Right lobe of liver (tissue), 6 donors: ENCODE results near the gene GALNT12. TPM values are rescaled to one million over a fixed set of nuclear protein-coding genes. Genes with fewer than 3 reads are reported as not detected.

Experiments
- ATAC-seq, 4 donors: fragments of 200-7000 bp; cut with Tn5 transposase; one replicate each; pipeline ENCODE4 v1.9.1; 2020; ENCODE audit warnings: mild to moderate bottlenecking in 4 of 4, moderate library complexity in 4 of 4
- DNase-seq, 3 donors: peaks; one replicate each; pipeline ENCODE4 v3.0.0-alpha.2; 2020
- H3K27ac ChIP-seq, 3 donors: fragments of 200-600 bp; one replicate each; pipeline ENCODE4 v1.8.0; 2022
- H3K27me3 ChIP-seq, 2 donors: fragments of 200-600 bp; one replicate each; pipeline ENCODE4 v1.8.0; 2022
- H3K36me3 ChIP-seq, 4 donors: fragments of 200-600 bp; sonication (generic) in 1 of 4; one replicate each; pipeline versions ENCODE4 v1.5.1 to v1.8.0; 2017 to 2022; ENCODE audit warnings: control low read depth in 1 of 4
- H3K4me1 ChIP-seq, 4 donors: fragments of 200-600 bp; sonication (generic) in 1 of 4; one replicate each; pipeline versions ENCODE4 v1.5.1 to v1.8.0; 2017 to 2022; ENCODE audit warnings: control low read depth in 1 of 4
- H3K4me3 ChIP-seq, 3 donors: fragments of 200-600 bp; one replicate each; pipeline ENCODE4 v1.8.0; 2022
- H3K9me3 ChIP-seq, 4 donors: fragments of 200-600 bp; sonication (generic) in 1 of 4; one replicate each; pipeline versions ENCODE4 v1.5.1 to v1.8.0; 2017 to 2022; ENCODE audit warnings: control low read depth in 1 of 4
- POLR2A ChIP-seq: fragments of 450-650 bp; IDR thresholded peaks from one replicate; pipeline ENCODE4 v1.6.1; 2017; ENCODE audit warnings: antibody characterized with exemption, mild to moderate bottlenecking
- WGBS: methylation state at CpG from one replicate; pipeline ENCODE4 v1.1.6; 2018; ENCODE audit warnings: low coverage, low lambda C conversion rate; ENCODE audit not compliant: insufficient coverage; ENCODE audit errors: missing lambda C conversion rate; 5-methylcytosine and 5-hydroxymethylcytosine counted together
- intact Hi-C, 2 donors: fragments of 100-400 bp; cut with DNase I; formaldehyde crosslinking; loops; one replicate each; pipeline versions ENCODE4 v1.11.2 to v1.14.1; 2022
- total RNA-seq, 6 experiments: library from RNA; depleted of rRNA in 2 of 6; stranded (reverse); fragments of >200 nt in 2 of 6; fragmentation: NEBNext Ultra II Directional in 3 of 6; extraction: Animal tissue kit (Norgen Biotek cat#: 25700) in 3 of 6; gene quantifications; one replicate each; pipeline versions ENCODE4 v1.1.0 to v1.2.4, GENCODE V29; 2016 to 2023
- TF ChIP-seq, protein P1 (sequence below), 4 donors: fragments of 200-600 bp in 3 of 4; fragments of 450-650 bp in 1 of 4; IDR thresholded peaks; one replicate each; pipeline versions ENCODE4 v1.5.1 to v1.8.0; 2016 to 2022; ENCODE audit warnings: antibody characterized with exemption in 4 of 4, mild to moderate bottlenecking in 2 of 4
- donor health status: DM: no; HTN: yes; CAD: no.
- donor health status: DM: no; HTN: no; CAD: no.
- donor health status: DM: no; HTN: no; CAD: no.
- donor health status: DM: no; HTN: yes; CAD: no.
- donor health status: DM: no; HTN: yes; CAD: no.

Gene GALNT12
- total RNA-seq, 6 experiments from 2014 or later, result 0.06 to 1.1 (median 0.30) TPM; not detected in 1

- 69% methylated on average over 7 of the region's 12 CpGs for WGBS
- intact Hi-C loops, result no loop called here
Observed at GRCh38 chr9:98795295-98795955, 12.0 kb upstream of the GALNT12 start.

GRCh38 chr9:98795970-98796363 is 11.5 kb upstream of the GALNT12 start:
- intact Hi-C loops, result no loop called here
- TF ChIP-seq POLR2A, result no peak
- TF ChIP-seq, protein P1, sequence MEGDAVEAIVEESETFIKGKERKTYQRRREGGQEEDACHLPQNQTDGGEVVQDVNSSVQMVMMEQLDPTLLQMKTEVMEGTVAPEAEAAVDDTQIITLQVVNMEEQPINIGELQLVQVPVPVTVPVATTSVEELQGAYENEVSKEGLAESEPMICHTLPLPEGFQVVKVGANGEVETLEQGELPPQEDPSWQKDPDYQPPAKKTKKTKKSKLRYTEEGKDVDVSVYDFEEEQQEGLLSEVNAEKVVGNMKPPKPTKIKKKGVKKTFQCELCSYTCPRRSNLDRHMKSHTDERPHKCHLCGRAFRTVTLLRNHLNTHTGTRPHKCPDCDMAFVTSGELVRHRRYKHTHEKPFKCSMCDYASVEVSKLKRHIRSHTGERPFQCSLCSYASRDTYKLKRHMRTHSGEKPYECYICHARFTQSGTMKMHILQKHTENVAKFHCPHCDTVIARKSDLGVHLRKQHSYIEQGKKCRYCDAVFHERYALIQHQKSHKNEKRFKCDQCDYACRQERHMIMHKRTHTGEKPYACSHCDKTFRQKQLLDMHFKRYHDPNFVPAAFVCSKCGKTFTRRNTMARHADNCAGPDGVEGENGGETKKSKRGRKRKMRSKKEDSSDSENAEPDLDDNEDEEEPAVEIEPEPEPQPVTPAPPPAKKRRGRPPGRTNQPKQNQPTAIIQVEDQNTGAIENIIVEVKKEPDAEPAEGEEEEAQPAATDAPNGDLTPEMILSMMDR (IDR thresholded peaks at IDR 0.05), result no peak
- Histone ChIP-seq H3K27me3 (no peaks in the 10 kb centered on the region), H3K4me3 (peak overlapping the region; percentile 55 to 71 (median 59)), H3K36me3 (no peaks in the 10 kb centered on the region), H3K27ac (no peak overlapping the region), H3K9me3 (no peaks in the 10 kb centered on the region), H3K4me1 (no peaks in the 10 kb centered on the region)
- ATAC-seq (peak; percentile 4 to 44 (median 10)), DNase-seq (peak in 1 of 3 donors; percentile 43)
- 0% methylated on average over 9 of the region's 48 CpGs for WGBS

More at GRCh38 chr9:98795295-98795955, 12.0 kb upstream of the GALNT12 start:
- Histone ChIP-seq H3K4me1 (no peaks in the 10 kb centered on the region), H3K4me3 (peak overlapping the region; percentile 55 to 71 (median 59)), H3K27me3 (no peaks in the 10 kb centered on the region), H3K9me3 (no peaks in the 10 kb centered on the region), H3K36me3 (no peaks in the 10 kb centered on the region), H3K27ac (no peak overlapping the region)
- ATAC-seq (no peak), DNase-seq (peak in 1 of 3 donors; percentile 30)
- no peak for TF ChIP-seq POLR2A
- TF ChIP-seq, protein P1 (IDR thresholded peaks at IDR 0.05), result no peak

DNA sequence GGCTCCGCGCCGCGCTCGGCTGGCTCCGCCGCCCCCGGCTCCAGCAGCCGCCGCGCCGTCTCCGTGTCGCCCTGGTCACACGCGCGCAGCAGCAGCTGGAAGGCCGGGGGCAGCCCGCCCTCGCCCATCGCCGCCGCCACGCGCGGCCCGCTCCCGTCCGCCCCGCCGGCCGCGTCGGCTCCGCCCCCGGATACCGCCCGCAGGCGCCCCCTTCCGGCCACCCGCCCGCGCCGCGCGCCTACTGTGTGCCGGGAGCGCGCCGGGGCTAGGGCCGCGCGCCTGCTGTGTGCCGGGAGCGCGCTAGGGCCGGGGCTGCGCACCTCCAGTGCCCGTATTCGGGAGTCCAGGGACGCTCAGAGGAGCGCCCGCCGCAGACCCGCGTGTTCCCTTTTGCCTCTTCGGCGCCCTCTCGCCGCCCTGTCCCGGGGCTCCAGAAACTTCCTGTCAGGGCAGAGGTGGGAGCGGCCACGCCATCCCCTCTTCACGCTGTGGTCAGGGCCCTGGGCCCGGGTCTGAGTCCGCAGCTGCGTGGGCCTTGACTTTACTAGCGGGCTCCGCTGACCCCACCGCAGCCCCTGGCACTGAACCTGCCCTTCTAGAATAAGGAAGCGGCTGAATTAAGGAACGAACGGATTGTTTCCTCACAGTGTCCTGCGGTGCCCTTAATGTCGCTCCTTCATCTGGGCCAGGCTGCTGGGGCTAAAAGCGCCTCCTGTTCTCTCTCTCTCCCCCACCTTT is 10.9 kb upstream of the GALNT12 start, which contains the start of gene ANKS6:
Gene ANKS6, minus strand, starts transcription at position 192 of the 738 bp plus-strand sequence. Its CDS starts 64 bp downstream, at position 128.
- H3K9me3 ChIP-seq, result no peaks in the 10 kb centered on the region
- DNase-seq (peak; percentile 82 to 84 (median 83)), ATAC-seq (peak; percentile 96 to 99 (median 96))
- peak within 1 kb of the TSS; percentile 57 to 71 (median 59) for H3K4me3 ChIP-seq
- no peak within 1 kb of the TSS for H3K27ac ChIP-seq
- TF ChIP-seq POLR2A, result no peak
- TF ChIP-seq, protein P1 (IDR thresholded peaks at IDR 0.05), result peak; percentile 32 to 91 (median 54)
- H3K27me3 ChIP-seq, result no peaks in the 10 kb centered on the region
- intact Hi-C loops, result no loop called here
- H3K36me3 ChIP-seq, result no peaks in the 10 kb centered on the region
- 11% methylated on average over 11 of the region's 86 CpGs for WGBS
- no peaks in the 10 kb centered on the region for H3K4me1 ChIP-seq

DNA sequence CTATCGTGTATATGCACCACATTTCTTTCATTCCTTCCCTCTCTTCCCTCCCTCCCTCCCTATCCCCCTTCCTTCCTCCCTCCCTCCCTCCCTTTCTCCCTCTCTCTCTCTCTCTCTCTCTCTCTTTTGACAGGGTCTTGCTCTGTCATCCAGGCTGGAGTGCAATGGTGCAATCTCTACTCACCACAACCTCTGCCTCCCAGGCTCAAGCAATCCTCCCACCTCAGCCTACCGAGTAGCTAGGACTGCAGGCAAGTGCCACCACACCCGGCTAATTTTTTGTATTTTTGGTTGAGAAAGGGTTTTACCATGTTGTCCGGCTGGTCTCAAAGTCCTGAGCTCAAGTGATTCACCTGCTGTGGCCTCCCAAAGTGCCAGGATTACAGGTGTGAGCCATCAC is 10.0 kb upstream of the GALNT12 start:
- intact Hi-C loops, result no loop called here

More for the DNA sequence above, 10.0 kb upstream of the GALNT12 start:
- Histone ChIP-seq H3K27ac (no peak overlapping the region), H3K4me3 (no peak overlapping the region), H3K27me3 (no peaks in the 10 kb centered on the region), H3K9me3 (no peaks in the 10 kb centered on the region), H3K36me3 (no peaks in the 10 kb centered on the region), H3K4me1 (no peaks in the 10 kb centered on the region)
- no peak for ATAC-seq
- WGBS, result 82% methylated on average over 4 of the region's 4 CpGs
- TF ChIP-seq, protein P1 (IDR thresholded peaks at IDR 0.05), result no peak
- TF ChIP-seq POLR2A, result no peak
- DNase-seq, result no peak
